Upper lobe of left lung (tissue), 4 donors: ENCODE measurements around the gene TBX4.

Source experiments
- POLR2AphosphoS5 ChIP-seq, 2 donors: sonication (generic); formaldehyde crosslinking; IDR thresholded peaks; one replicate each; pipeline ENCODE4 v1.5.1; 2017; ENCODE audit warnings: antibody characterized with exemption in 2 of 2
- TF ChIP-seq, protein P1 (sequence below), 6 experiments: fragments of 450-650 bp in 4 of 6; fragments of 200-600 bp in 2 of 6; sonication (generic) in 2 of 6; IDR thresholded peaks; one replicate each; pipeline ENCODE4 v1.5.1; 2016 to 2019; ENCODE audit warnings: antibody characterized with exemption in 6 of 6

DNA sequence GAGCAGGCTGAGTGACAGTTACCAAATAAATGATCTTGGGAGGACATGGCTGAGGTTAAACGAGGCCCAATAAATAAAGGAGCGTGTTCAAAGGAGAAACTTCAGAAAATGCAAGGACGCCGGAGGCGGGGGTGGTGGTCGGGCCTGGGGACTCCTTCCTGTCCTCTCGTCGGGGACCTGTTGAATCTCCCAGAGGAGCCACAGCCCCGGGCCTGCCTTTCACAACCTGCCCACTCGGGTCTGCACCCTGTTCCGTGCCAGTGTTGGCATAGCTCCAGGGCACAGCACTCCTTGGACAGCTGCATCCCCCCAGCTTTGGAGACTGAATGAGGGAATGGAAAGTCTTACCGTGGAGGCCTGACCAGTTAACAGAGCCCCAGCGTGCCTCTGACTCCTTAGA, 8.1 kb upstream of the TBX4 start:
- no peak for TF ChIP-seq POLR2AphosphoS5 (IDR thresholded peaks at IDR 0.05)
- TF ChIP-seq, protein P1, sequence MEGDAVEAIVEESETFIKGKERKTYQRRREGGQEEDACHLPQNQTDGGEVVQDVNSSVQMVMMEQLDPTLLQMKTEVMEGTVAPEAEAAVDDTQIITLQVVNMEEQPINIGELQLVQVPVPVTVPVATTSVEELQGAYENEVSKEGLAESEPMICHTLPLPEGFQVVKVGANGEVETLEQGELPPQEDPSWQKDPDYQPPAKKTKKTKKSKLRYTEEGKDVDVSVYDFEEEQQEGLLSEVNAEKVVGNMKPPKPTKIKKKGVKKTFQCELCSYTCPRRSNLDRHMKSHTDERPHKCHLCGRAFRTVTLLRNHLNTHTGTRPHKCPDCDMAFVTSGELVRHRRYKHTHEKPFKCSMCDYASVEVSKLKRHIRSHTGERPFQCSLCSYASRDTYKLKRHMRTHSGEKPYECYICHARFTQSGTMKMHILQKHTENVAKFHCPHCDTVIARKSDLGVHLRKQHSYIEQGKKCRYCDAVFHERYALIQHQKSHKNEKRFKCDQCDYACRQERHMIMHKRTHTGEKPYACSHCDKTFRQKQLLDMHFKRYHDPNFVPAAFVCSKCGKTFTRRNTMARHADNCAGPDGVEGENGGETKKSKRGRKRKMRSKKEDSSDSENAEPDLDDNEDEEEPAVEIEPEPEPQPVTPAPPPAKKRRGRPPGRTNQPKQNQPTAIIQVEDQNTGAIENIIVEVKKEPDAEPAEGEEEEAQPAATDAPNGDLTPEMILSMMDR (IDR thresholded peaks at IDR 0.05), result no peak
